ENCODE data around the gene COL5A2. TPM values are rescaled to one million over a fixed set of nuclear protein-coding genes. Genes with fewer than 3 reads are reported as not detected.

COL5A2 gene
- total RNA-seq, 1 experiment from 2014 or later = 175 TPM

- DNase-seq (ENCODE audit: low read depth) = no peak
These were observed 81.6 kb downstream of the COL5A2 start for GRCh38 chr2:189097934-189098333.

GRCh38 chr2:189096769-189097447 lies 82.7 kb downstream of the COL5A2 start:
- DNase-seq (ENCODE audit: low read depth) = peak; percentile 85

DNA sequence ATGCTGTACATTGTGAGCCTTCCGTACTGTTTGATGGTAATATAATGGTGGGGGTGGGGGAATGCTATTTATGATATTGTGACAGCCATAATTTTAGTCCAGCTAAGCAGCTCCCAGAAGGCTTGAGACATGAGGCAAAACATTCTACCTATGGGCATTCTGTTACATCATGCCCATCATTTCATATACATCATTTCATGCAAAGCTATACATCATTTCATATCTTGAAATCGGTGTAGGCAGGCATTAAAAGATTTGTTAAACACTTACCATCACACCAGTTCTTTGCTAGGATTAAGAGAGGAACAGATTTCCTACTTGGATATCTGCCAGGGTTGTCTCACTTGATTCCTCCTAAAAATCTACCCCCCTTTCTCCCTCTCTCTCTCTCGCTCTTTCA lies 84.5 kb downstream of the COL5A2 start:
- DNase-seq (ENCODE audit: low read depth) = no peak

DNA sequence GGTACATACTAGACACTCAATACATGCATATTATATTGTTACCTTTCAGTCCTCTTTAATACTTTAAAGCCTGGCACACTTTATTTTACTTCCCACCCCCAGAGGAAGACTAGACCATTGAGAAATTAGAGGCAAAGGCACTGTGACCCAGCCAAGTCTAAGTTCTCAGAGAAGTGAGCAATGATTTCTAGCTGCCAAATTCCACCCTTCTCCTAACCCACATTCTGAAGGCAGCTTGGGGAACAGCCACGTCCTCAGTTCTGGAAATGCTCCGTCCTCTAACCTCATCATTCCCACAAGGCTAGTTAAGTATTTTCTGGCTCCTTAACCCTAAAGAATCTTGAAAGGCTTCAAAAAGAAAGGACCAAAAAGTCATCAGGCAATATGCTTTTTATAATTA lies 86.6 kb downstream of the COL5A2 start:
- DNase-seq (ENCODE audit: low read depth) = no peak

- no peak for DNase-seq (ENCODE audit: low read depth)
These were observed 88.3 kb downstream of the COL5A2 start for GRCh38 chr2:189091253-189091652.

DNA sequence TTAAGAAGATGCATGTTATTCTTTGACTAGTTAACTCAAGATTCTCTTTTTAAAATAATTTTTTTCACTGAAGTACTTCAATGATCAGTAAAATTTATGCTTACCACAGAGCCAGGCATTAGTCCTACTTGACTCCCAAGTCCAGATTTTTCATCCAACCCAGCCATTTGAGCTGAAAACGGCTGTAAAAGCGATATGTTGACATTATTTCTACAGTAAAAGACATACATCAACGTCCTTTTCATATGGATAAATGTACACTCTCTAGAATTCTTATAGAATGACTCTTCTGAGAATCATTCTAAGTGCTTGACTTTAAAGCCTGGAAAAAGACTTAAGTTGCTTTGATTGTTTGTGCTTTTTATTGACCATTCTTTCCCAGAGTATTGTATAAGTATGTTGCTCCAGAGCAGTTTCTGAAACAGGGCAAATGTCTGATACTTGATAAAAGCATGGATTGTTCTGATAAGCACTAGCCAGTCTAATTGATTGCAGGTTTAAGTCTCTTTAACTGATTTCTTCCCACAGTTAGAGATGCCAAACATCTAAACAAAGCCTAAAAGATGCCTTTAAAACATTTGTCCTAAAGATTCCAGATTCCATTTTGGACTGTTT lies 90.9 kb downstream of the COL5A2 start:
- no peak for DNase-seq (ENCODE audit: low read depth)

DNA sequence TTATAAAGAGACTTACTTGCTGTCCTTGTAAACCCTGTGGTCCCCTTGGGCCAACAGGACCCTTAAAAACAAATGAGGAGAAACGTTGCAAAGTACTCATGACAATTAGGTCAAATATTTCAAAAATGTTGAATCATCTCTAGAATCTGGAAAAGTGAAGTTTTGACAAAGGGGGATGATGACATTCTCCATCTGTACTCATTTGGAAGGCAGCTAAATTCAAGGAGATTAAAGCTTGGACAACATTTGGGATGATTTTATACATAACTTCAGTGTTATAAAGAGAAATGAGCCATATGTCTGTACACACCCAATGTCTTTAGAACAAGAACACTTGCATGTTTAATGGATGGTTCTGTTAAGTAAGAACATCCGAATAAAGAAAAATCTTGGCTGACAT lies 92.9 kb downstream of the COL5A2 start:
- peak; percentile 58 for DNase-seq (ENCODE audit: low read depth)

DNA sequence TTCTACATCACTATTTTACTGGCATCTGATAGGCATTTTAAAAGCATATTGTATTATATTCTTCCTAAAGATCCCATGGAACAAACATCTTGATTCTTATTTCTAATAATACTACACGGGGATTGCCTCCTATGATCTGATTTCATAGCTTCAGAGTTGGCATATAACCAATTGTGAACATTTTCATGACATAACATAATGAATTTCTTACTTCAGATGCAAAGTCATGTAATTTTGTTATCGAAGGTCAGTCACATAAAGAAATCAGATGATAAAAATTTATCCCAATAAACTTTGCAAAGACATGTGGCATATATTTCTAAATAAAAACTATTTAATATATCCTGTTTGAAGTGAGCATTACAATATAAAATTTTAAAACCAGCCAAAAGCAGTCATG lies 93.3 kb downstream of the COL5A2 start:
- DNase-seq (ENCODE audit: low read depth) = no peak

DNA sequence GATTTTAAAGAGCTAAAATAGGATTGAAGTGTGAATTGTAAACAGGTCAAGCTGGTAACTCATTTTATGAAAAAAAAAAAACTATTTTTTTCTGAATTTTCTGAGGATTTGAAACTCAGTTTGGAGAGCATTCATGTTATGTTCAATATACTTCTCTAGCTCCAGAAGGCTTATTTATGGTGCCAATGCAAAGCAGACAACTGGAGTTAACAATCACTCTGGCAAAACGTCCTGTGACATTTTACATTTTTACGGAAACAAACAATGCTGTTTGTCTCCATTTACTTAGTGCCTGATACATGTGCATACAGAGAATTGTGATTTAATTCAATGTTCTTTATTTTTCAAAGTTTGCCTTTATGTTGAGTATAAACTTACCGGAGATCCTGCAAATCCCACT lies 96.0 kb downstream of the COL5A2 start:
- no peak for DNase-seq (ENCODE audit: low read depth)

DNA sequence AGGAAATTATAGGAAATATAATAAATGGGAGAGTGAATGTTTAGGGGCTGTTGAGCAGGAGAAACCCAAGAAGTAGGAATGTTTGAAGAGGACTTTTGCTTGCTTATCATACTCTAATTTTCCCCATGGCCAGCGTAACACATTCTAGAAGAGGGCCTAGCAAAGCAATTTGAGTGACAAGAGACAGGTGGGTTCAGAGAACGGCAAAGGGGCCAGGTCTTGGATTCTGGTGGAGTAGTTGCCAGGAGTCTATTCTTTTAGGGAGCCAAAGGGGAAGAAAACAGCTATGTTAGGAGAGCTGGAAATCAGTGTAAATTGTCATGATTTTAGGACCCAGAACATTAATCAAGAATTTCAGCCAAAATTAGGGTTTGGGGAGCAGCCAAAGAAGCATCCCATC lies 96.5 kb downstream of the COL5A2 start:
- no peak for DNase-seq (ENCODE audit: low read depth)

GRCh38 chr2:189082376-189082975 lies 97.1 kb downstream of the COL5A2 start:
- no peak for DNase-seq (ENCODE audit: low read depth)

DNA sequence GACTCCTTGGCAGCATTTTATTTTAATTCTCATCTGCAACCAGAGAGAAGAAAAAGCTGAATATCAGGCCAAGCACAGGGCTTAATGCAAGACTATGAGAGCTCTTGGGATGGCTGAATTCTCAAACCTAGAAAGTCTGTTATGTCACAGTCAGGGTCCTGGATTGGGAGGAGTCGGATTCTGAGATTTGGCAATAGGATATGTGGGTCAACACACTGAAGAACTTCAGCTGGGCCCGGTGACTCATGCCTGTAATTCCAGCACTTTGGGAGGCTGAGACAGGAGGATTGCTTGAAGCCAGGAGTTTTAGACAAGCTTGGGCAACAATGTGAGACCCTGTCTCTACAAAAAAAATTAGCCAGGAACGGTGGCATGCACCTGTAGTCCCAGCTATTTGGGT lies 103.0 kb downstream of the COL5A2 start:
- DNase-seq (ENCODE audit: low read depth) = peak; percentile 65

DNA sequence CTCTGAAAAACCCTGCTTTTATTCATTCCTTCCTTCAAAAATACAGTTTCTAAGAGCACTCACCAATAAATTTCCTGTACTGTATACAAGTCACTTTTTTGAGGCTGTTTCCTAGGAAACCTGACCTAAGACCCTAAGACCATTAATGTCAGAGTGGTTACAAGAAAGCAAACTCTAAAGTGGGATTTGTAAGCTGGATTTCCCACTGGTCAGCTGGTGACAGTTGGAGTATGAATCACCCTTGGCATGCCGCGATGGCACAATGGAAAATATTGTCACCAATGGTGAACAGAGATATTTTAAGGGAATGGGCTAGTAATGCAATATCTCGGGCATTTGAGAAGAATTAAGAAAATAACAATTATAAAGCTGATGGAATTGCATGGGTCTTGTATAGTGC lies 103.4 kb downstream of the COL5A2 start:
- peak; percentile 47 for DNase-seq (ENCODE audit: low read depth)

DNA sequence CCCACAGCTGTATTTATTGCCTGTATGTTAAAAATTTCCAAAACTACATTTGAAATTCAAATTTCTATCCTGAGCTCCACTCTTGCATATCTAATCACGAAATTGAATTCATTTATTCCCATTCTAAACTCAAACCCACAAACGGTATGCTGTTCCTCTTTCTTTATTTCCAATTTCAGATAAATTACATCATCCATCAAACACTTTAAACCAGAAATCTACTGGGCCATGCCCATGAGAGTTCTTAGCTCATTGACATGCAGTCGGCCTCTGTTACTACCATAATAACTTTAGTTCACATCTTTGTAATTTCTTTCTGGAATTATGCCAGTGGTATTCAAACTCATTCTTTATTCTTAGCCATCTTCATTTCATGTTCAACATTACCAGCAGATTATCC lies 105.1 kb downstream of the COL5A2 start:
- no peak for DNase-seq (ENCODE audit: low read depth)

GRCh38 chr2:189072036-189072435 lies 107.5 kb downstream of the COL5A2 start:
- no peak for DNase-seq (ENCODE audit: low read depth)

- DNase-seq (ENCODE audit: low read depth) = no peak
These were observed 109.5 kb downstream of the COL5A2 start for GRCh38 chr2:189069855-189070619.

DNA sequence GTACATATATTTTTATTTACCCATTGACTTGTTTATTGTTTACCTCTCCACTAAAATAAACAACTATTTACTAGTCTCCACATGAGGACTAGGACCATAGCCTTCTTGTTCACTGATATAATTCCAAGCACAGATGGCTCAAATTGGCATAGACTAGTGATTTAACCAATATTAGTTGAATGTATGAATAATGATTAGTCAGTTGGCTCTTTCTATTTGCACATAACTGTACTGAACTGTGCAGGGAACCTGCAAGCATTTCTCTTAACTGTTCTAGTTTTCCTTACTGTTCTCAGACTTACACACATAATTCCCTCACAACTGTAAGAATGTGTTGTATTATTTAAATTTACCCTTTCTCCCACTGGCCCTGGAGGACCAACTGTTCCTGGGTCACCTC lies 113.5 kb downstream of the COL5A2 start:
- DNase-seq (ENCODE audit: low read depth) = no peak

DNA sequence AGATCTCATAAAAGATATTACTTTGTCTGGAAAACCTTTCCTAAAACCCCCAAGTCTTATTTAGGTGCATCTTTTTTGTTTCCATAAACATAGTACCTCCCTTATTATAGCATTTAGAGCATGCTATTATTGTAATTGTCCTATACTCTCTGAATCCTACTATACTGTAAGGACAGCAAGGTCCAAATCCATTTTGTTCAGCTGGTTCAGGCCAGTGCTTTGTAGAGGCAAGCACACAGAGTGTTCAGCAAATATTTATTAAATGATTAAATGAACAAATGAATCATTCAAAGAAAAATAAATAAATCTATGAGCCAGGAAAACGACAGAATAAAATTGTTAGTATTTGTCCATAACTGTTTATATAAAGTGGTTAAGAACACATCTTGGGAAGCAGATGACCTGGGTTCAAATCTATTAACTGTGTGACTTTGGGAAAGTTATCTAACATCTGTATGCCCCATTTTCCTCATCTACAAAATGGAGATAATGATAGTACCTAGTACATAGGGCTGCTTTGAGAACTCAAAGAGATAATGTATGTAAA lies 119.4 kb downstream of the COL5A2 start:
- DNase-seq (ENCODE audit: low read depth) = no peak

- DNase-seq (ENCODE audit: low read depth) = no peak
These were observed 122.2 kb downstream of the COL5A2 start for GRCh38 chr2:189057316-189057715.

GRCh38 chr2:189056200-189057106 lies 123.1 kb downstream of the COL5A2 start:
- DNase-seq (ENCODE audit: low read depth) = no peak

DNA sequence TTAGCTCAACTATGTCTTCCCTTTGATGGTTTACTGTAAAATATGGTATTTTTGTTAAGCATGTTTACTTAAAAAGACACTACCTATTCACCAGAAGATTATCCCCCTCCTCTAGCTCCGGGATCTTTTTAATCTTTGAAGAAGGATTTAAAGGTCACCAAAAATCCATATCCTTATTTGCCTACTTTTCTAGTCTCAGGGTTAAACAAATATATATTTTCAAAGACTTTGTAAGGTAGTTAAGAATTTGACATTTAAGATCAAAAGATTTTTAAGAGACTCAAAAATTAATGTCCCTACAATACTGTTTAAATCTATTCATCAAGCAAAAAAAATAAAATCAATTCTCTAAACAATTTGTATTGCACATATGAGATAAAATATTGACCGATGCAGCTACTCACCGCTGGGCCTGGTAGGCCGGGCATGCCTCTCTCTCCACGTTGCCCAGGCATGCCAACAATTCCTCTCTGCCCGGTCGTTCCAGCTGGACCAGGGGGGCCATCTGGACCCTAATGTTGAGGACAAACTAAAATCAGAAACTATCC lies 129.3 kb downstream of the COL5A2 start:
- no peak for DNase-seq (ENCODE audit: low read depth)
